ENCODE results near the gene ANKRD28.

GRCh38 chr3:15750143-15750542, 47.6 kb downstream of the ANKRD28 start:
- TF ChIP-seq POLR2AphosphoS5 (IDR thresholded peaks at IDR 0.05; ENCODE audit: borderline replicate concordance, low read depth, low read length) (no peak), EZH2 (IDR thresholded peaks at IDR 0.05) (no peak), FOXP2 (optimal IDR thresholded peaks at IDR 0.05; ENCODE audit: control extremely low read depth, extremely low read length, insufficient read depth) (no peak)

All from SK-N-MC (cell line).